H1 (cell line): ENCODE results near the gene FBXO46. TPM values are rescaled to one million over a fixed set of nuclear protein-coding genes. Genes with fewer than 3 reads are reported as not detected.

Experiments
- ATF2 ChIP-seq: IDR thresholded peaks from 2 replicates; pipeline ENCODE4 v1.6.1; 2012; ENCODE audit warnings: low read length, inconsistent platforms
- CREB1 ChIP-seq: IDR thresholded peaks from 2 replicates; pipeline ENCODE4 v1.6.1; 2012; ENCODE audit warnings: inconsistent platforms
- E2F6 ChIP-seq: IDR thresholded peaks from 2 replicates; pipeline ENCODE4 v1.6.1; 2012; ENCODE audit warnings: inconsistent platforms
- EGR1 ChIP-seq: IDR thresholded peaks from 2 replicates; pipeline ENCODE4 v1.6.1; 2011; ENCODE audit warnings: low read depth, low read length, borderline replicate concordance
- HDAC6 ChIP-seq: IDR thresholded peaks from one replicate; pipeline ENCODE4 v1.7.1; 2012; ENCODE audit warnings: low read depth, mild to moderate bottlenecking, inconsistent platforms, low read length, moderate library complexity
- KDM4A ChIP-seq: IDR thresholded peaks from one replicate; pipeline ENCODE4 v1.7.1; 2012; ENCODE audit warnings: low read depth, mild to moderate bottlenecking, moderate library complexity, low read length, inconsistent platforms; ENCODE audit not compliant: severe bottlenecking
- TAF7 ChIP-seq: optimal IDR thresholded peaks from 2 replicates; pipeline ENCODE3; 2011; ENCODE audit warnings: low read depth, mild to moderate bottlenecking, inconsistent platforms, low read length, moderate library complexity, borderline replicate concordance
- TBP ChIP-seq: IDR thresholded peaks from 2 replicates; pipeline ENCODE4 v1.6.1; 2011; ENCODE audit warnings: low read depth, low read length, improper control_type of control experiment
- polyA plus RNA-seq, 7 experiments: library from polyadenylated mRNA; depleted of rRNA in 3 of 7; stranded (reverse) in 5 of 7; unstranded in 2 of 7; fragments of >200 nt in 5 of 7; fragments of 200-250 nt in 2 of 7; gene quantifications; 1 replicate in 5 of 7; 2 replicates in 1 of 7; 4 replicates in 1 of 7; pipeline versions ENCODE4 v1.2.1 to v1.2.3, GENCODE V29; 2011 to 2013; ENCODE audit warnings: missing spikeins in 2 of 7, mixed read lengths in 2 of 7
- total RNA-seq: library from RNA; stranded (reverse); fragmentation: NEBNext Ultra II Directional; extraction: Animal tissue kit (Norgen Biotek cat#: 25700); gene quantifications from 2 replicates; pipeline ENCODE4 v1.2.1, GENCODE V29; 2021
- TF ChIP-seq, protein P1 (sequence below), 3 experiments: IDR thresholded peaks; 1 replicate in 2 of 3; 2 replicates in 1 of 3; pipeline versions ENCODE4 v1.5.1 to v1.6.1; 2011; ENCODE audit warnings: low read length in 3 of 3, mild to moderate bottlenecking in 3 of 3, inconsistent platforms in 2 of 3, low read depth in 1 of 3, moderate library complexity in 1 of 3; ENCODE audit not compliant: insufficient read depth in 1 of 3; ENCODE audit errors: control extremely low read depth in 1 of 3

Gene FBXO46
- total and polyA plus RNA-seq, 2 of the 8 experiments (the other 6 are each of a cell fraction or from before 2014, with no cell fraction given), result 11.2 to 38.9 TPM

DNA sequence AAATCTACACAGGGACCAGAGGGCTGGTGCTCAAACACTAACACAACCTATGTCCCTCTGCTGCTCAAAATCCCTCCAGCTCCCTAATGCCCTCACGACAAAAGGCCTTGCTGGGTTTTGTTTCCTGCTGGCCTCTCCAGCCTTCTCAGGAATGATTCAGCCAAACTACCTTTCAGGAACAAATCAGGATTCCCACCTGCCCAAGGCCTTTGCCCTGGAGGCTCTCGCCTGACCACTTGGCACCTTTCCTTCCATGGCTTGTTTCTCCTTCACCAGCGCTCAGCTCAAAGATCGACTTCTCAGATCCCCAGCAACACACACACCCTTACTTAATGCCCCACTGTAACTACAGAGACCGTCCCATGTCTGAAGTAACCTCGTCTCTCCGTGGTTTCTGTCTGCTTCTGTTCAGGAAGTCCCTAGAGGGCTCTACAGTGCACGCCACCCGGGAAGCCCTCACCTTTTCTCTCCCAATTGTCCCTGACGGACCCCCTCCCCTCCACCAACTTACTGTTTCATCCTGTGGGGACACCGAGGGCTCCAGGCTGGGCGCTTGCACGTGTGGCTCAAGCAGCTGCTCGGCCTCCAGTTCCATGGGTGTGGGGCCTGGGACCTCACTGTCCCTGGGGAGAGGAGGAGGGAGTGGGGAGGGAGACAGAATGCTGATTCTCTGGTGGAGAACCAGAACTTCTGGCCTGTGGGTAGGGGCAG is 41.6 kb upstream of the FBXO46 start (continued):
- TF ChIP-seq, protein P1, sequence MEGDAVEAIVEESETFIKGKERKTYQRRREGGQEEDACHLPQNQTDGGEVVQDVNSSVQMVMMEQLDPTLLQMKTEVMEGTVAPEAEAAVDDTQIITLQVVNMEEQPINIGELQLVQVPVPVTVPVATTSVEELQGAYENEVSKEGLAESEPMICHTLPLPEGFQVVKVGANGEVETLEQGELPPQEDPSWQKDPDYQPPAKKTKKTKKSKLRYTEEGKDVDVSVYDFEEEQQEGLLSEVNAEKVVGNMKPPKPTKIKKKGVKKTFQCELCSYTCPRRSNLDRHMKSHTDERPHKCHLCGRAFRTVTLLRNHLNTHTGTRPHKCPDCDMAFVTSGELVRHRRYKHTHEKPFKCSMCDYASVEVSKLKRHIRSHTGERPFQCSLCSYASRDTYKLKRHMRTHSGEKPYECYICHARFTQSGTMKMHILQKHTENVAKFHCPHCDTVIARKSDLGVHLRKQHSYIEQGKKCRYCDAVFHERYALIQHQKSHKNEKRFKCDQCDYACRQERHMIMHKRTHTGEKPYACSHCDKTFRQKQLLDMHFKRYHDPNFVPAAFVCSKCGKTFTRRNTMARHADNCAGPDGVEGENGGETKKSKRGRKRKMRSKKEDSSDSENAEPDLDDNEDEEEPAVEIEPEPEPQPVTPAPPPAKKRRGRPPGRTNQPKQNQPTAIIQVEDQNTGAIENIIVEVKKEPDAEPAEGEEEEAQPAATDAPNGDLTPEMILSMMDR (IDR thresholded peaks at IDR 0.05; ENCODE audit: control extremely low read depth in 1 of 3, insufficient read depth in 1 of 3, low read depth in 1 of 3, low read length in 3 of 3), result no peak
- TF ChIP-seq TAF7 (no peak), CREB1 (no peak), E2F6 (no peak), TBP (no peak), KDM4A (no peak), ATF2 (no peak), HDAC6 (no peak), EGR1 (no peak)
